GM12874 (cell line): ENCODE data around the gene ANKRD31.

Experiments
- TF ChIP-seq, protein P1 (sequence below): IDR thresholded peaks from 2 replicates; pipeline ENCODE4 v1.5.1; 2011; ENCODE audit warnings: low read depth, mild to moderate bottlenecking, control low read depth, low read length, moderate library complexity; ENCODE audit not compliant: insufficient read depth

The ANKRD31 gene

GRCh38 chr5:75116856-75117255, 119.8 kb downstream of the ANKRD31 start:
- TF ChIP-seq, protein P1, sequence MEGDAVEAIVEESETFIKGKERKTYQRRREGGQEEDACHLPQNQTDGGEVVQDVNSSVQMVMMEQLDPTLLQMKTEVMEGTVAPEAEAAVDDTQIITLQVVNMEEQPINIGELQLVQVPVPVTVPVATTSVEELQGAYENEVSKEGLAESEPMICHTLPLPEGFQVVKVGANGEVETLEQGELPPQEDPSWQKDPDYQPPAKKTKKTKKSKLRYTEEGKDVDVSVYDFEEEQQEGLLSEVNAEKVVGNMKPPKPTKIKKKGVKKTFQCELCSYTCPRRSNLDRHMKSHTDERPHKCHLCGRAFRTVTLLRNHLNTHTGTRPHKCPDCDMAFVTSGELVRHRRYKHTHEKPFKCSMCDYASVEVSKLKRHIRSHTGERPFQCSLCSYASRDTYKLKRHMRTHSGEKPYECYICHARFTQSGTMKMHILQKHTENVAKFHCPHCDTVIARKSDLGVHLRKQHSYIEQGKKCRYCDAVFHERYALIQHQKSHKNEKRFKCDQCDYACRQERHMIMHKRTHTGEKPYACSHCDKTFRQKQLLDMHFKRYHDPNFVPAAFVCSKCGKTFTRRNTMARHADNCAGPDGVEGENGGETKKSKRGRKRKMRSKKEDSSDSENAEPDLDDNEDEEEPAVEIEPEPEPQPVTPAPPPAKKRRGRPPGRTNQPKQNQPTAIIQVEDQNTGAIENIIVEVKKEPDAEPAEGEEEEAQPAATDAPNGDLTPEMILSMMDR, result no peak

- TF ChIP-seq, protein P1, result no peak
Observed at GRCh38 chr5:75113354-75114113, 123.1 kb downstream of the ANKRD31 start.

DNA sequence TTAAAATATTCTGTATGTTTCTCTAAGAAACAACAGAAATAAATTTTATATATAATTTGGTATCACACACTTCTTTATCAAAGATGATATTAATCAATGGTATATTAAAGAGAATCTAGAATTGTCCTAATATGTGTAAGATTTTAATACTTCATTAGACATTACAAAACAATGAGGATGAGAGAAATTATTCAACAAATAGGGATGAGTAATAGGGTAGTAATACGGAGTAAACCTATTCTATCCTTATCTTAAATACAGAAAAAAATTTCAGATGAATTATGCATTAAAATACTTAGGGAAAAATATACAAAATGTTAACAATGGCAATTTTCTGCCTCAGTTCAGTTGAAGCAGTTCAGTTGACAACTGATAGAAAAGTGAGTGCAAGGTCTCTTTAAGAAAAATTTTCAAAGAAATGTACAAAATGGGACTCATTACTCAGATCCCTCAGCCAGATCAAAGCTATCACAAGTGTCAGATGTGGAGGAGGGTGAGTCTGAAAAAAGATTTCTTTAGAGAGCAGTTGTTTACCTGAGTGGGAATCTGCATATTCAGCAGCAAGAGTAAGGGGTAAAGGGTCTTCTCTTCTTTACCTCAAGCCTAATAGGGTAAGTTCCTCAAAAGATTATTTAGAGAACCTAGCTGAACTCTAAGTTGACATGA, 127.6 kb downstream of the ANKRD31 start:
- TF ChIP-seq, protein P1, result no peak

- TF ChIP-seq, protein P1, result no peak
Observed at GRCh38 chr5:75108515-75108914, 128.2 kb downstream of the ANKRD31 start.

DNA sequence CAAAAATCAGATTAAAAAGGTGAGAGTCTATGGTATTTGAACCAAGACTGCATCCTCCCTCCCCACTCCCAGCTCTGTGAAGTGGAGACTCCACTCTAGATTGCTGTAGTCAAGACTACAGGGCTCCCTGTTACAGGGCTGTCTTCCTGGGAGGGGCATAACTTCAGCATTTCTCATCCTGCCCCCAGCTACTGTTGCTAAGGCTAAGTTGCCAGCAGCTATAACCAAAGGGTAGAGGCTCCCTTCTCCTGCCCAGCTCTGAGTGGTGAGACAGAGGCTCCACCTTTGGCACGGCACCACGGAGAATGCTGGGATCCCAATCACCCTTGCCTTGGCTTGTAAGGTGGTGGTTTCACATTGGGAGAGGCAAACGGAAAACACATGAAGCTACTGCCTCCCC, 145.1 kb downstream of the ANKRD31 start:
- TF ChIP-seq, protein P1, result no peak

GRCh38 chr5:75089662-75090061, 147.0 kb downstream of the ANKRD31 start:
- TF ChIP-seq, protein P1, result no peak

GRCh38 chr5:75089137-75089536, 147.5 kb downstream of the ANKRD31 start:
- TF ChIP-seq, protein P1, result no peak
